Stimulated activated CD4-positive, alpha-beta T cell treated with anti-CD3 and anti-CD28 coated beads, Interleukin-15, amount 100 ng/mL, for 48 hours (primary cell): ENCODE results near the gene POLR1G.
A peak's percentile ranks its signal among the peaks of the same experiment; 100 is the strongest.
"Not testable (repeated sequence)": the region's sequence is repeated elsewhere in the genome, so short reads cannot be mapped to it uniquely, and the experiment has no call there.

ENCODE experiments used
- DNase-seq, 2 donors: peaks; one replicate each; pipeline ENCODE4 v3.0.0-alpha.2; 2020; ENCODE audit warnings: low read depth in 2 of 2

Gene POLR1G

DNA sequence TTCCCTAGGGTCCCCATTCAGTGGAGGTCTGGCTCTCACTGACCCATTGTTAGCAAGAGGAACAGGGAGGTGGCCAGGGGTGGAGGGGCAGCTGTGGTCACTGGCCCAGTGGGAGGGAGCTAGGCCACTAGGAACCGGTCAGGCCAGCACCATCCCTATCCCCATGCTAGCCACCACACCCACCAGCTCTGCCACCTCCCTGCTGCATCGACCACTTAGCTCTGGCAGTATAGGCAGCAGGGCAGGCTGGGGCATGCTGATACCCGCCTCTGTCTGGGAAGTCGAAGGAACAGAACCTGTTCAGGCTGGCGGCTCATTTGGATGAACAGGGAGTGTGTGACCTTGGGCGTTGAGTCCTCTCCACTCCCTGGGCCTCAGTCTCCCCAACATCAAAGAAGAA, 6.3 kb upstream of the POLR1G start:
- no peak for DNase-seq

DNA sequence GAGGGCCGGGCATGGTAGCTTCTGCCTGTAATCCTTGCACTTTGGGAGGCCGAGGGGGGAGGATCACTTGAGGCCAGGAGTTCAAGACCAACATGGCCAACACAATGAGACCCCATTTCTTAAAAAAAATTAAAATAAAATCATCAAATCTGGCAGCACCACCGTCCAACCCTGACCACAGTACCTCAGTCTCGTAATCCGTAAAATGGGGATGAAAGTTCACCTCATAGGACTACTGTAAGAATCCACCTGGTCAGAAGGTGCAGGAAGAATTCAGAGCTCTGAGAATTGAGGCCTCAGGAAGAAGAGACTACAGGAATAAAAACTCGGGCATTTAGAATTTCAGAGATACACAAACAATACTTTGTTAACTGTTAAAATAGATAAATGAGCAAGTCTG, 4.6 kb upstream of the POLR1G start:
- no peak for DNase-seq

DNA sequence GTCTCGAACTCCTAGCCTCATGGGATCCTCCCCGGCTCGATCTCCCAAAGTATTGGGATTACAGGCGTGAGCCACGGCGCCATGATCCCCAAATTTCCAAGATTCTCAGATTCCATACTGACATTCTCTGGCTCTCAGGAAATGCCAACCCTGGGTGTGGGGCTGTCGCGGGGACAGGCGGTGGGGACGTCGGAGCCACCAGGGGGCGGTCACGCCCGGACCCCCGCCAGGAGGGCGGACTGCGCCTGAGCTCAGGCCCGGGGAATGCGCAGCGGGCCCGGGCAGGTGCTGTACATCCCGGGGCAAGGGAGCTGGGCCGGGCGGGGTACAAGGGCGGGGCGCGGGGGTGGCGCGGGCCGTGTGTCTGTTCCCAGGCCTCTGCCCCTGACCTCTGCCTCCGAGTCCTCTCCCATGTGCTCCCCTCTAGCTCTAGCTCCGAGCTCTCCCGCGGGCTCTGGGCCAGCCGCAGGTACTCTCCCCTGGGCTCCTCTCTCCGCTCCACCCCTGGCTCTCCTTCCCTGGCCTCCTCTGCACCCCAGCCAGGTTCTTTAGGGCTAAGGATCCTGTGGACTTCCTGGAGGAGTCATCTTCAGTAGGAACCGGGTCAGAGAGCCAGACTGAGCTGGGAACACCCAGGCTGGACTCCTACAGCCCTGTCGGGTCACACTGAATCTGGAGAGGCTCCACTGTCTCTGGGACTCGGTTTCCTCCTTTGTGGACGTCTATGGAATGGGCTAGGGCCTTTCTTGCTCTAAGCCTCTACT, 4.0 kb upstream of the POLR1G start:
- no peak for DNase-seq

DNA sequence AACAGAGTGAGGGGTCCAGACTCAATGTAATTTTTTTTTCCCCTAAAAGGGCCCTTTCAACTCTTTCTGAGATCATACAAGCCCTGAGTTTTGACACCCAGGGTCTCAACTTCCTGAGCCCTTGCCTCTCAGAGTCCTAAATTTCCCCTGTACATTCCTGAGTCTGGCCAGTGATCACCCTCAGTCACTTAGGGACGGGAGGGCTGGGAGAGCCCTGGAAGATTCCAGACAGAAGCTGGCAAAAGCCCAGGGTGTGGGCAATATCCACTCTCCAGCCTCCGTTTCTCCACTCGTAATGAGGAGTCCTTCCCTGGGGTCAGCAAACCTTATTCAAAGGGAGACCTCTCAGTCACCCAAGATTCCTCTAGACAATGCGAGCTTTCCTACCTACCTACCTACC, 3.2 kb upstream of the POLR1G start:
- no peak for DNase-seq

DNA sequence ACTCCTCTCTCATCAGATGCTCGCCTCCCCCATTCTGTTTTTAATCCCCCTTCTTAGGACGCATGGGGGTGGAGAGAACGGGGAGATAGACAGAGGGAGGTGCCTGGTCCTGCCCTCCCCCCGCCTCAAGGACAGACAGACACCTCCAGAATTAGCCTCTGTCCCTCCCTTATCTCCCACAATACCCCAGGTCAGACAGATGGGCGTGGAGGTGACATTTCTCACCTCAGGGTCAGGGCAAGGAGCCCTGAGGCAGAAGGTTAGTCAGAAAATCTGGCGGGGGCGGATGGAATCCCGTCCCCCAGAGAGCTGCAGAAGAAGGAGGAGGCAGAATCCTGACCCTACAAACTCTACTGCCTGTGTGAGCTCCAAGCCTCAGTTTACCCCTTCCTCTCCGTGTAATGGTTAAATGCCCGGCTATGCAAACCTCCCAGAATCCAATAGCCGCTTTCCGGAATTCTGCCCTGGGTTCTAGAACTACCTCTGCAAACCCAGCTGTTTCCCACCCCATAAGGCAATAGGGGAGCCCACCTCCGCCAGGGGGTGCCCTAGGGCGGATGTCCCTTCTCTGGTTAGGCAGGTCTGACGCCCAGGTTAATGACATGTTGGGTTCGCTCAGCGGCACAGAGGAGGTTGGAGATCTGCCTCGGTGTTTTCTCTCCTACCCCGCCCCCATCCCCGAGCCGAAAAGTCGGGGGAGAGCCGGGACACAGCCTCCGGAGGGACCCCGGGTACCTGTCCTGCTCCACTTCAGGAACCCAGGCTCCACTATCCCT, 2.5 kb upstream of the POLR1G start:
- peak; percentile 62 to 73 for DNase-seq

DNA sequence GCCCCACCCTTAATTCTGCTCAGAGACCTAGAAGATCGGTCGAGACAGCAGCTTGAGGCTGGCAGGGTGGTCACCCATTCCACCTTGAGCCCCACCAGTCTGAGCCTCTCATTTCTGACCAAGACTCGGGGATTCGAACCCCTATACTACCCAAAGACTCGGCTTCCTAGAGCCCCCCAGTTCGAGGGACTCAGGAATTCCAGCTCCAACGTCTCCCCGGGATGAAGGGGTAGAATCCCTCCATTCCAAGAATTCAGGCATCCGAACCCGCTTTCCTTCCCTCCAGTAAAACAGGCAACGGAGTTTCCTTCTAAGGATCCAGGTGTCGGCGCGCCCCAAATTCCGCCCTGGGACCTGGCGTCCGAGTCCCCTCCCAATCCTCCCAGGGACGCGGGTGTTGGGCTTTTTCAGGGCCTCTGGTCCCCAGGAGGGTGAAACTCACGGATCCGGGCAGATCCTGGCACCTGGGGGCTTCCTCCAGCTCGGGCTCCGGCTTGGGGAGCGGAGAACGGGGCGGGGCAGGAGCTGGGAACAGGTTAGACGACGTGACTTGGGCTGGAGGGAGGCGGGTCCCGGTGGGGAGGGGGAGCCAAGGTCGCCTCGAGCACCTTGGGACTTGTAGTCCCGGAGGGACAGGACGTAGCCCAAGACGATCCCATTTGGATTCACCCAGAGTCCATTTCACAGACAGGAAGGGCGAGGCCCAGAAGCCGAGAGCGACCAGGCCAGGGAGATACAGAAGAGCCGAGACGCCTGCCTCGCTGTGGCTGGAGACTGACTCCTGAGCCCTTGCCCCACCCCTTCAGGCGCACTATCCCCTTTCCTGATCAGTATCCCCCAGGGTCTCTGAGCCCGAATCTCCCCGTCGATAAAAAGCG, 1.6 kb upstream of the POLR1G start, which contains the start of gene PPP1R13L:
TSS of gene PPP1R13L (minus strand) at position 513 of the 878 bp plus-strand sequence. CDS start 6,751 bp downstream, outside the sequence.
- peak; percentile 56 to 67 for DNase-seq

DNA sequence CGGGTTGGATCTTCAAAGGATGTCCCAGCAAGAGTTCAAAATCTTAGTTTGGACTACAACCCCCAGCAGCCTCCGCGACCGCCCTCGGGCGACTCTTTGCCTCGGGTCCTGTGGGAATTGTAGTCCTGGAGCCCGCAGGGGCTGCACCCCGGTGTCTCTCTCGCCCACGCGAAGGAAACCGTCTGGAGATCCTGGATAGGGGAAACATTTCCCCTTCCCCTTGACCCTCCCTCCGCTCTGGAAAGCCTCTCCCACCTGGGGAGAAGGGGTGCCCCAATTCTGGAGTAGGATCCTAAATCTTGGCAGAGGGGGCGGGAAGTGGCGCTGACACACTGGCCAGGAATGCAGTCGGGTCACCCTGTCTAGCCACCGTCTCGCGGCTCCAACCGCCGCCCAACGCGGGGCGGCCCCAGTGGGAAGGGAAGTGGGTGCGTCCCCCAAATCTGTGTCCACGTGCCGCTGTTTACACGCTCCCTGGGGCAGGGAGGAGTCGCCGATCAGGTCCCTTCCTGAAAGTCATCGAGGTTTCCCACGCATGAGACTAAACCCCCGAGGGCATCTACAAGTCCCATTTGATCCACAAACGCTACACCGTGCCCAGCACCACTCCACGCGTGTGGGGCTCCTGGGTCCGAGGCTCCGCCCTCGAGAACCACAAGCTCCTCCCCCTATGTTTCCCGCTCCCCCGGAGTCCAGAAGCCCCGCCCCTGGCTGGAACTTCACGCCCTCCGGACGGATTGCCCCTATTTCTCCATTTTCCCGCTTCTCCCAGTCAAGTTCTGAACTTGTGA, 814 bp upstream of the POLR1G start:
- DNase-seq, result peak; percentile 77 to 80

DNA sequence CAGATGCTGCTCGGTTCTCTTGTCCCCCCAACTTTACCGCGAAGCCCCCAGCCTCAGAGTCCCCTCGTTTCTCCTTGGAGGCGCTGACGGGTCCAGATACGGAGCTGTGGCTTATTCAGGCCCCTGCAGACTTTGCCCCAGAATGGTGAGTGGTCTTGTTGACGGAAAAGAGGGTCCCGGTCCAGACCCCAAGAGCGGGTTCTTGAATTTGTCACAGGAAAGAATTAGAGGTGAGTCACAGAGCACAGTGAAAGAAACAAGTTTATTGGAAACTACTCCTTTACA, 589 bp downstream of the POLR1G start:
- DNase-seq, result no peak

DNA sequence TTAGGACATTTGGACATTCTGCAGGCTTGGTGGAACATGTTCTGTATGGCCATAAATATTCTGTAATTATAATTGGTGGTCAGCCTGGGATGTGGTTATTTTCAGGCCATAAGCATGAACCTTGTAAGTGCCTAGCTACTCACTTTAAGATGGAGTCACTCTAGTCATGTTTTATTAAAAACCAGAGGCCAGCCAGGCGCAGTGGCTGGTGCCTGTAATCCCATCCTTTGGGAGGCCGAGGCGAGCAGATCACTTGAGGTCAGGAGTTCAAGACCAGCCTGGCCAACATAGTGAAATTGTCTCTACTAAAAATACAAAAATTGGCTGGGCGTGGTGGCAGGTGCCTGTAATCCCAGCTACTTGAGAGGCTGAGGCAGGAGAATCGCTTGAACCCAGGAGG, 1.1 kb downstream of the POLR1G start:
- DNase-seq, result not testable (repeated sequence)

DNA sequence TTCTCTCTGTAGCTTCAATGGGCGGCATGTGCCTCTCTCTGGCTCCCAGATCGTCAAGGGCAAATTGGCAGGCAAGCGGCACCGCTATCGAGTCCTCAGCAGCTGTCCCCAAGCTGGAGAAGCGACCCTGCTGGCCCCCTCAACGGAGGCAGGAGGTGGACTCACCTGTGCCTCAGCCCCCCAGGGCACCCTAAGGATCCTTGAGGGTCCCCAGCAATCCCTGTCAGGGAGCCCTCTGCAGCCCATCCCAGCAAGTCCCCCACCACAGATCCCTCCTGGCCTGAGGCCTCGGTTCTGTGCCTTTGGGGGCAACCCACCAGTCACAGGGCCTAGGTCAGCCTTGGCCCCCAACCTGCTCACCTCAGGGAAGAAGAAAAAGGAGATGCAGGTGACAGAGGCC, 1.7 kb downstream of the POLR1G start:
- DNase-seq, result no peak

DNA sequence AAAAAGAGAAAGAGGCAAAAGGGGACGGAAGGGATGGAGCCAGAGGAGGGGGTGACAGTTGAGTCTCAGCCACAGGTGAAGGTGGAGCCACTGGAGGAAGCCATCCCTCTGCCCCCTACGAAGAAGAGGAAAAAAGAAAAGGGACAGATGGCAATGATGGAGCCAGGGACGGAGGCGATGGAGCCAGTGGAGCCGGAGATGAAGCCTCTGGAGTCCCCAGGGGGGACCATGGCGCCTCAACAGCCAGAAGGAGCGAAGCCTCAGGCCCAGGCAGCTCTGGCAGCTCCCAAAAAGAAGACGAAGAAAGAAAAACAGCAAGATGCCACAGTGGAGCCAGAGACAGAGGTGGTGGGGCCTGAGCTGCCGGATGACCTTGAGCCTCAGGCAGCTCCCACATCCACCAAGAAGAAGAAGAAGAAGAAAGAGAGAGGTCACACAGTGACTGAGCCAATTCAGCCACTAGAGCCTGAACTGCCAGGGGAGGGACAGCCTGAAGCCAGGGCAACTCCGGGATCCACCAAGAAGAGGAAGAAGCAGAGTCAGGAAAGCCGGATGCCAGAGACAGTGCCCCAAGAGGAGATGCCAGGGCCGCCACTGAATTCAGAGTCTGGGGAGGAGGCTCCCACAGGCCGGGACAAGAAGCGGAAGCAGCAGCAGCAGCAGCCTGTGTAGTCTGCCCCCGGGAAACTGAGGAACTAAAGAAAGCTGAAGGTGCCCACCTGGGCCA, 2.5 kb downstream of the POLR1G start:
- no peak for DNase-seq

DNA sequence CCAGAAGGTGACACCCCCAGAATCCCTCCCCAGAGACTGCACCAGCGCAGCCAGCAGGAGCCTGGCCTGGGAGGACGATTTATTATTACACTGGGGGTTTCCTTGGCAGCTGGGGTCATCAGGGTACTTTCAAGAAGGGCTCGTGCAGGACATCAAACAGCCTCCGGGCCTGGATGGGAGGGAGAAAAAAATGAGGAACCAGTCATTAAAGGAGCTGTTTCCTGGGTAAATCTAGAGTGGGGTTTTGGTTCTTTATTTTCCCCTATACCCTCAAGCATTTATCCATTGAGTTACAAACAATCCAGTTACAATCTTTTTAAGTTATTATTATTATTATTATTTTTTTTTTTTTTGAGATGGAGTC, 3.1 kb downstream of the POLR1G start:
- DNase-seq, result no peak

DNA sequence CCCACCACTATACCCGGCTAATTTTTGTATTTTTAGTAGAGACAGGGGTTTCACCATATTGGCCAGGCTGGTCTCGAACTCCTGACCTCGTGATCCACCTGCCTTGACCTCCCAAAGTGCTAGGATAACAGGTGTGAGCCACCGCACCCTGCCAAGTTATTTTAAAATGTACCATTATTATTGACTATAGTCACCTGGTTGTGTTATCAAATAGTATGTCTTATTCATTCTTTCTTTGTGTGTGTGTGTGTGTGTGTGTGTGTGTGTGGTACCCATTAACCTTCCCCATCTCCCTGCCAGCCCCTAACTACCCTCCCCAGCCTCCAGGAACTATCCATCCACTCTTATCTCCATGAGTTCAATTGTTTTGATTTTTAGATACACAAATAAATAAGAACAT, 3.9 kb downstream of the POLR1G start:
- DNase-seq, result not testable (repeated sequence)

DNA sequence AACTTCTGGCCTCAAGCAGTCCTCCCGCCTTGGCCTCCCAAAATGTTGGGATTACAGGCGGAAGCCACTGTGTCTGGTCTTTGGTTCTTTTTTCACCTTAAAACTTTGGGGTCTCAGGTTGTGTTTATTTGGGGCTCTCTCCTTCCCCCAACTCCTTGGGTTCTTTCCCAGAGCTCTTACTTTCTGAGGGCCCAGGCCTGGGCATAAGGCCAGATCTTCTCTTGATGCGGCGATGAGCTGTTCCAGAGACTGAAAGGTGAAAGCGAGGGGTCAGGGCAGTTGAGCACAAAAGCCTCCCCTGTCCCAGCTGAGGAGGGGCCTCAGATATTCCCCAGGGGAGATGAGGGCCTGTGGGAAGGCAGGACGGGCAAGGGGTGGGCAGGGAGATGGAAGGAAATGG, 7.1 kb downstream of the POLR1G start:
- DNase-seq, result no peak

DNA sequence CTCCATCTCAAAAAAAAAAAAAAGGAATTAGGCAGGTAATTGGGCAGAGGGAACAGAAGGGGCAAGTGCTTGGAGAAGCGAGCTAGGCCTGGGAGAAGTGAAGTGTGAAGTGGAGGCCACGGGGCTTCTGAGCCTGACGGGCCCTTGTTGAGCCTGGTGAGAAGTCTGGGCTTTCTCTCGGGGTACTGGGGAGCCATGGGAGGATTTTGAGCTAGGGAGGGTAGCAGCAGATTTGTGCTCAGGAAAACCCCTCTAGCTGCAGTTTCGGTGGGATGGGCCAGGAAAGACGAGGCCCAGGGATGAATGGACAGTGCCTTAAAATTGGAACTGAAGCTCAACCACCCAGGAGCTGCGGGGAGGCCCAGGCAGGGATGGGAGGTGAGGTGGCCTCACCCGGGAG, 8.0 kb downstream of the POLR1G start:
- no peak for DNase-seq

DNA sequence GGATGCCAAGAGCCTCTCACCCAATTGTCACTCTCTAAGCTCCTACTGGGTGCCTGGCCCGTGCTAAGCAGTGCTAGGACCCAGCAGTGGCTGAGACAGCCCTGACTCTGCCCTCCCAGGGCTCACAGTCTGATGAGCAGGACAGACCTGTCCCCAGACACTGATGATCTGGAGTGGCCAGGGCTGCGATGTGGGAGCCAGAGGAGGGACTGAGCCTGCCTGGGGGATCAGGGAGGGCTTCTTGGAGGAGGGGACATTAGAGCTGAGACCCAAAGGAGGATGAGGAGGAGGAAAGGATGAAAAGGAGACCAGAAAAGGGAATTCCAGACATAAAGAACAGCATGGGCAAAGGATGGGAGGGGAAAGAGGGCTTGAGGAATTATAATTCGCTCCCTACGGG, 10.7 kb downstream of the POLR1G start:
- no peak for DNase-seq

DNA sequence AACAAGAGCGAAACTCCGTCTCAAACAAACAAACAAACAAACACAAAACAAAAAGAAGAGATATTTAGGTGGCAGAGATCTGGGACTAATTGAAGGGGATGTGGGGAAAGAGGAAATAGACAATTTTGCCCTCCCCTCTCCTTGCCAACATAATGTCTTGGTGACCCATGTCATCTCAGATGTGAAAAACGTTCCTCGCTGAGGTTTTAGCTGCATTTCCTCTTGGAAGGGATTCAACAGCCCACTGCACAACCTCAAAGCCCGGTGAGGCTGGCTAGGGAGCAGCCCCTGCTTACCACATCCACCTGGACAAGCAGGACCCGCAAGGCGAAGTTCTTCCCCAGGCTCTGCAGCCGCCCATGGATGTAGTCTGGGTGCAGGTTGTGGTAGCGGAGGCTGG, 12.4 kb downstream of the POLR1G start:
- DNase-seq, result no peak

DNA sequence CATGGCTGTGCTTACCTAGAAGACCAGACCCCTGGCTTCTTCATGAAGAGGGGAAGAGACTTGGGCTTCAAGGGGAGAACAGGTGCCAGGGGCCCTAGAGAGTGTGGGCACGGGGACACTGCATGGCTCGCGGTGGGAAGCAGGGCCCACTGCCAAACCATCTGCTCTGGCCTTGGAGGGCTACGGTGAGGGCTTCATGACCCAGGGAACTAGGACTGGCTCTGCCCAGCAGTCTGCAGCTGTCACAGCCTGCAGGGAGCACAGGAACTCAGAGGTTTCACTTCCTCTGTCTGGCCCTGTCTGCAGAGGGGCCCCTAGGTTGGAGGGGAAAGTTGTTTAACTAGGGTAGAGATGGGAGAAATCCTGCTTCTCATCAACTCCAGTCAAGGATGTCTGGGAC, 13.0 kb downstream of the POLR1G start:
- DNase-seq, result no peak

DNA sequence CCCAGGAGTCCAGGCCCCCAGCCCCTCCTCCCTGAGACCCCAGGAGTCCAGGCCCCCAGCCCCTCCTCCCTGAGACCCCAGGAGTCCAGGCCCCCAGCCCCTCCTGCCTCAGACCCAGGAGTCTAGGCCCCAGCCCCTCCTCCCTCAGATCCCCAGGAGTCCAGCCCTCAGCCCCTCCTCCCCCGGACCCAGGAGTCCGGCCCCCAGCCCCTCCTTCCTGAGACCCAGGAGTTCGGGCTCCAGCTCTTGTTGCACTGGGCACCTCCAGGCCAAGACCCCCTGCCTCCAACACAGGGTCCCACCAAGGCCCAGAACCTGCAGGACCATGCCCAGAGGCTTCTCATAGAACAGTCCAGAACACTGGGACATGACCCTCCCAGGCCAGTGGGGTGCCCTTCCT, 13.5 kb downstream of the POLR1G start:
- DNase-seq, result no peak

DNA sequence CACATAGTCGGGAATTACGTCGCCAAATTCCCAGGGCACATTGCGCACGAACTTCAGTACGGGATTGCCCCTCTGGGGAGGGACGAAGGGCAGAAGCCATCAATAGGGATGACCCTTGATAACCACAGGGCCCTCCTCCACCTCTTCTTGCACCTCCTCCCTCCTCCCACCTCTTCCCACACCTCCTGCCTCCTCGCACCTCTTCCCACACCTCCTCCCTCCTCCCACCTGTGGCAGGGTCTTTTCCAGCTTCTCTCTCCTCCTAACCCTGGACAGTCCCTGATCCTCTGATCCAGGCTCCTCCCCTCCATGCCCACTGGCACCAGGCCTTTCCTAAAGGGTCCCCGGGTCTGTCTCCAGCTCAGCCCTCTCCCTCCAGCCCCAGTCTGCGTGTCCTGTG, 13.9 kb downstream of the POLR1G start:
- DNase-seq, result no peak

DNA sequence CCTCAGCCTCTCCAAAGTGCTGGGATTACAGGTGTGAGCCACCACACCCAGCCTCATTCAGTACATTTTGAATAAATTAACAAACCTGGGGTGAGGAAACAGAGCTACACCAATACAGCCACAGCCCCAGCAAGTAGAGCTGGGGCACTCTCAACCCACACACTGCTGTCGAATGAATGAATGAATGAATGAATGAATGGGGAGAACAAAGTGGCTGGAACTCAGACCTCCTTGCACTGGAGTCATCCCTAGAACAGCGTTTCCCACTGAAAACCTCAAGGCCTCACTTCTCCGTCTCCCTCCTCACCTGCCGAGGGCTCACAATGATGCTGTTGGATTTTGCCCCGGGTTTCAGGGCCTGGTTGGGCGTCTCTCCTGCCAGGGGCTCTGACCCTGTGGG, 14.4 kb downstream of the POLR1G start:
- no peak for DNase-seq
